Mucosa of rectum (tissue), 2 donors: Measurements from ENCODE around the gene CAMK2B.

Source experiments
- H3K27ac ChIP-seq, 2 donors: one replicate each; pipeline ENCODE4 v1.7.0; 2013; ENCODE audit warnings: inconsistent platforms in 2 of 2, low read depth in 2 of 2, low read length in 2 of 2
- H3K27me3 ChIP-seq, 2 donors: one replicate each; pipeline ENCODE4 v1.7.0; 2013; ENCODE audit warnings: low read length in 2 of 2; ENCODE audit not compliant: control insufficient read depth in 2 of 2, insufficient read depth in 2 of 2
- H3K36me3 ChIP-seq, 2 donors: one replicate each; pipeline ENCODE4 v1.7.0; 2013; ENCODE audit warnings: low read length in 2 of 2; ENCODE audit not compliant: control insufficient read depth in 2 of 2, insufficient read depth in 2 of 2
- H3K4me1 ChIP-seq, 2 donors: one replicate each; pipeline ENCODE4 v1.7.0; 2013; ENCODE audit warnings: low read length in 2 of 2, mild to moderate bottlenecking in 1 of 2; ENCODE audit not compliant: control insufficient read depth in 2 of 2, insufficient read depth in 2 of 2
- H3K4me3 ChIP-seq, 2 donors: one replicate each; pipeline ENCODE4 v1.7.0; 2013; ENCODE audit warnings: low read length in 2 of 2
- H3K9ac ChIP-seq, 2 donors: one replicate each; pipeline ENCODE4 v1.7.0; 2013; ENCODE audit warnings: low read length in 2 of 2, low read depth in 1 of 2, mild to moderate bottlenecking in 1 of 2
- H3K9me3 ChIP-seq, 2 donors: one replicate each; pipeline ENCODE4 v1.7.0; 2013; ENCODE audit warnings: low read length in 2 of 2; ENCODE audit not compliant: control insufficient read depth in 2 of 2
- donor health status: healthy.
- donor health status: Normal muscosa, but diverticular disease.

Gene CAMK2B

GRCh38 chr7:44280993-44281721 is 44.2 kb downstream of the CAMK2B start:
- Histone ChIP-seq H3K27me3 (no peaks in the 10 kb centered on the region), H3K27ac (no peak overlapping the region), H3K36me3 (no peaks in the 10 kb centered on the region), H3K4me1 (no peaks in the 10 kb centered on the region), H3K9ac (no peak overlapping the region), H3K9me3 (no peaks in the 10 kb centered on the region), H3K4me3 (no peak overlapping the region)

- H3K27me3 ChIP-seq: no peaks in the 10 kb centered on the region
- H3K36me3 ChIP-seq: no peaks in the 10 kb centered on the region
- no peaks in the 10 kb centered on the region for H3K4me1 ChIP-seq
- H3K4me3 ChIP-seq: no peak overlapping the region
- H3K9ac ChIP-seq: no peak overlapping the region
- H3K27ac ChIP-seq: no peak overlapping the region
- no peaks in the 10 kb centered on the region for H3K9me3 ChIP-seq
These were observed 44.8 kb downstream of the CAMK2B start for GRCh38 chr7:44280636-44280992.

GRCh38 chr7:44279731-44280505 is 45.5 kb downstream of the CAMK2B start:
- H3K27ac ChIP-seq: no peak overlapping the region
- no peaks in the 10 kb centered on the region for H3K36me3 ChIP-seq
- no peaks in the 10 kb centered on the region for H3K27me3 ChIP-seq
- H3K4me1 ChIP-seq: no peaks in the 10 kb centered on the region
- no peak overlapping the region for H3K9ac ChIP-seq
- no peaks in the 10 kb centered on the region for H3K9me3 ChIP-seq
- no peak overlapping the region for H3K4me3 ChIP-seq

- no peaks in the 10 kb centered on the region for H3K27me3 ChIP-seq
- no peak overlapping the region for H3K9ac ChIP-seq
- no peaks in the 10 kb centered on the region for H3K9me3 ChIP-seq
- no peak overlapping the region for H3K4me3 ChIP-seq
- H3K4me1 ChIP-seq: no peaks in the 10 kb centered on the region
- H3K36me3 ChIP-seq: no peaks in the 10 kb centered on the region
- no peak overlapping the region for H3K27ac ChIP-seq
These were observed 46.1 kb downstream of the CAMK2B start for GRCh38 chr7:44279286-44279685.

- Histone ChIP-seq H3K4me3 (no peak overlapping the region), H3K9me3 (no peaks in the 10 kb centered on the region), H3K36me3 (no peaks in the 10 kb centered on the region), H3K4me1 (no peaks in the 10 kb centered on the region), H3K27me3 (no peaks in the 10 kb centered on the region), H3K9ac (no peak overlapping the region), H3K27ac (no peak overlapping the region)
These were observed 46.8 kb downstream of the CAMK2B start for GRCh38 chr7:44278451-44279161.

- H3K9me3 ChIP-seq: no peaks in the 10 kb centered on the region
- no peak overlapping the region for H3K27ac ChIP-seq
- no peaks in the 10 kb centered on the region for H3K4me1 ChIP-seq
- H3K27me3 ChIP-seq: no peaks in the 10 kb centered on the region
- H3K36me3 ChIP-seq: no peaks in the 10 kb centered on the region
- H3K9ac ChIP-seq: no peak overlapping the region
- H3K4me3 ChIP-seq: no peak overlapping the region
These were observed 47.5 kb downstream of the CAMK2B start for GRCh38 chr7:44277851-44278250.

GRCh38 chr7:44277391-44277790 is 48.0 kb downstream of the CAMK2B start:
- Histone ChIP-seq H3K27me3 (no peaks in the 10 kb centered on the region), H3K4me3 (no peak overlapping the region), H3K9ac (no peak overlapping the region), H3K4me1 (no peaks in the 10 kb centered on the region), H3K9me3 (no peaks in the 10 kb centered on the region), H3K27ac (no peak overlapping the region), H3K36me3 (no peaks in the 10 kb centered on the region)

- no peaks in the 10 kb centered on the region for H3K36me3 ChIP-seq
- no peak overlapping the region for H3K9ac ChIP-seq
- H3K4me1 ChIP-seq: no peaks in the 10 kb centered on the region
- H3K27me3 ChIP-seq: no peaks in the 10 kb centered on the region
- no peak overlapping the region for H3K4me3 ChIP-seq
- H3K27ac ChIP-seq: no peak overlapping the region
- H3K9me3 ChIP-seq: no peaks in the 10 kb centered on the region
These were observed 48.7 kb downstream of the CAMK2B start for GRCh38 chr7:44276571-44277221.

- H3K27me3 ChIP-seq: no peaks in the 10 kb centered on the region
- H3K36me3 ChIP-seq: no peaks in the 10 kb centered on the region
- H3K4me1 ChIP-seq: no peaks in the 10 kb centered on the region
- no peak overlapping the region for H3K4me3 ChIP-seq
- no peak overlapping the region for H3K27ac ChIP-seq
- no peak overlapping the region for H3K9ac ChIP-seq
- H3K9me3 ChIP-seq: no peaks in the 10 kb centered on the region
These were observed 49.3 kb downstream of the CAMK2B start for GRCh38 chr7:44275957-44276570.
